ENCODE measurements around the gene DUOXA1.

DNA sequence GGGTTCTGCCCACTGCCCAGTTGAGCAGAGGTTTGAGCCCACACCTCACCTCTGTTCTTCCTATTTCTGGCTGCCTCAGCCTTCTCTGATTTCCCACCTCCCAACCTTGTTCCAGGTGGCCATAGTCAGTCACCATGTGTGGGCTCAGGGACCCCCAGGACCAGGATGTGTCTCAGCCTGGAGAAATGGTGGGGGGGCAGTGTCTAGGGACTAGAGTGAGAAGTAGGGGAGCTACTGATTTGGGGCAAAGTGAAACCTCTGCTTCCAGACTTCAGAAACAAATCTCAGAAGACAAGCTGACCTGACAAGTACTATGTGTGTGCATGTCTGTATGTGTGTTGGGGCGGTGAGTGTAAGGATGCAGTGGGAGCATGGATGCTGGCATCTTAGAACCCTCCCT is 35.2 kb upstream of the DUOXA1 start:
- TF ChIP-seq, protein P1, sequence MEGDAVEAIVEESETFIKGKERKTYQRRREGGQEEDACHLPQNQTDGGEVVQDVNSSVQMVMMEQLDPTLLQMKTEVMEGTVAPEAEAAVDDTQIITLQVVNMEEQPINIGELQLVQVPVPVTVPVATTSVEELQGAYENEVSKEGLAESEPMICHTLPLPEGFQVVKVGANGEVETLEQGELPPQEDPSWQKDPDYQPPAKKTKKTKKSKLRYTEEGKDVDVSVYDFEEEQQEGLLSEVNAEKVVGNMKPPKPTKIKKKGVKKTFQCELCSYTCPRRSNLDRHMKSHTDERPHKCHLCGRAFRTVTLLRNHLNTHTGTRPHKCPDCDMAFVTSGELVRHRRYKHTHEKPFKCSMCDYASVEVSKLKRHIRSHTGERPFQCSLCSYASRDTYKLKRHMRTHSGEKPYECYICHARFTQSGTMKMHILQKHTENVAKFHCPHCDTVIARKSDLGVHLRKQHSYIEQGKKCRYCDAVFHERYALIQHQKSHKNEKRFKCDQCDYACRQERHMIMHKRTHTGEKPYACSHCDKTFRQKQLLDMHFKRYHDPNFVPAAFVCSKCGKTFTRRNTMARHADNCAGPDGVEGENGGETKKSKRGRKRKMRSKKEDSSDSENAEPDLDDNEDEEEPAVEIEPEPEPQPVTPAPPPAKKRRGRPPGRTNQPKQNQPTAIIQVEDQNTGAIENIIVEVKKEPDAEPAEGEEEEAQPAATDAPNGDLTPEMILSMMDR (conservative IDR thresholded peaks at IDR 0.05; ENCODE audit: low read length), result no peak
- no peak for TF ChIP-seq EZH2phosphoT487 (IDR thresholded peaks at IDR 0.05; ENCODE audit: borderline replicate concordance)

Measured in Loucy (cell line).